OCI-LY3 (cell line): ENCODE results near the gene GINS1.

Experiments used
- H2AFZ ChIP-seq: fragments of 200-600, 300-600 bp; shearing (Covaris generic); 2 replicates; pipeline ENCODE4 v1.6.0; 2014; ENCODE audit warnings: antibody characterized with exemption, low read depth, low read length
- H3K27ac ChIP-seq: fragments of 200-600, 300-600 bp; sonication (generic); 2 replicates; pipeline ENCODE4 v1.5.1; 2014; ENCODE audit warnings: mild to moderate bottlenecking, low read length, moderate library complexity, mixed read lengths
- H3K27me3 ChIP-seq: fragments of 200-600, 300-600 bp; sonication (generic); 2 replicates; pipeline ENCODE4 v1.6.1; 2014; ENCODE audit warnings: low read depth, low read length, mixed read lengths
- H3K36me3 ChIP-seq: fragments of 200-600, 300-600 bp; sonication (generic); replicated peaks from 2 replicates; pipeline ENCODE3; 2014; ENCODE audit warnings: low read depth, low read length, mixed read lengths
- H3K4me1 ChIP-seq: fragments of 300-600, 200-600 bp; sonication (generic); 2 replicates; pipeline ENCODE4 v1.6.1; 2014; ENCODE audit warnings: low read length, mixed read lengths
- H3K4me2 ChIP-seq: fragments of 200-600, 300-600 bp; sonication (generic); 2 replicates; pipeline ENCODE4 v1.6.1; 2014; ENCODE audit warnings: low read length, mixed read lengths
- H3K4me3 ChIP-seq: fragments of 300-600, 200-600 bp; sonication (generic); 2 replicates; pipeline ENCODE4 v1.5.1; 2014; ENCODE audit warnings: antibody characterized with exemption, mild to moderate bottlenecking, low read length, moderate library complexity
- H3K79me2 ChIP-seq: fragments of 300-600, 200-600 bp; shearing (Covaris generic); 2 replicates; pipeline ENCODE4 v1.6.1; 2014; ENCODE audit warnings: mild to moderate bottlenecking, low read length, mixed read lengths
- H3K9ac ChIP-seq: fragments of 300-600, 200-600 bp; shearing (Covaris generic); 2 replicates; pipeline ENCODE4 v1.6.0; 2014; ENCODE audit warnings: mild to moderate bottlenecking, low read length, moderate library complexity
- H3K9me3 ChIP-seq: fragments of 200-600, 300-600 bp; shearing (Covaris generic); 2 replicates; pipeline ENCODE4 v1.6.1; 2014; ENCODE audit warnings: low read length, mixed read lengths; ENCODE audit not compliant: insufficient read depth
- H4K20me1 ChIP-seq: fragments of 200-600, 300-600 bp; sonication (generic); 2 replicates; pipeline ENCODE4 v1.6.1; 2016; ENCODE audit warnings: low read length, mixed read lengths; ENCODE audit not compliant: insufficient read depth
- EZH2phosphoT487 ChIP-seq: fragments of 200-600 bp; shearing (Covaris generic); IDR thresholded peaks from 2 replicates; pipeline ENCODE4 v1.6.1; 2018; ENCODE audit warnings: antibody characterized with exemption, mixed run types, low read depth
- TF ChIP-seq, protein P1 (sequence below): fragments of 200-600, 300-600 bp; sonication (generic); IDR thresholded peaks from 2 replicates; pipeline ENCODE4 v1.5.1; 2014; ENCODE audit warnings: antibody characterized with exemption, low read length, low read depth

The GINS1 gene

DNA sequence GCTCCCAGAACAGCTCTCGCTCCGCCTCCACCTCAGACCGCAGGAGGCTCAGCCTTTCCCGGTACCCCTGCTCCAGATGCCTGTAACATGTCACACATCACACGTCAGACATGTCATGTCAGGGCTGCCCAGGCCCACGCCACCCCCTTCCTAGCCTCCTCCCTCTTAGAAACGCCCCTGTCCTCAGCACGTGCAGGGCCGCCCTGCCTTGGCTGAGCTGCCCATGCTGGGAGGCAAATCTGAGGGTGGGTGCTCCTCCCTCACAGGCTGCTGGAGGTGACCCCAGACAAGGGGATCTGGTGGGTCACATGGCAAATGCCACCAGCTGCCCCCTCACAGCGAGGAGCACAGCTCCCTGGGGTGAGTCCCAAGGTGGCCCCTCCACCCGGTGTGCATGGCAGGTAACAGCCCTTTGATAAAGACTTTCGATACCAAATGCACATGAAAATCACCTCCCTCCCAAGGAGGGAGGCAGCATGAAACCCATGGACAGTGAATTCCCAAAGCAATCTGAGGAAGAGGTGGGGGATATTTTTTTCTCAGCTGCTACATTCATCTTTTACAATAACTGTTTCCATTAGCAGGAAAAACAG, 84.1 kb downstream of the GINS1 start:
- Histone ChIP-seq H3K4me3 (no peak overlapping the region), H3K4me2 (no peak overlapping the region), H3K27me3 (peaks cover 1% of the 10 kb centered on the region; the same call in 1 of the 2 replicates), H3K79me2 (no peaks in the 10 kb centered on the region), H3K4me1 (no peaks in the 10 kb centered on the region), H3K27ac (no peak overlapping the region), H3K9me3 (no peaks in the 10 kb centered on the region), H4K20me1 (no peaks in the 10 kb centered on the region), H2AFZ (no peak overlapping the region), H3K9ac (no peak overlapping the region), H3K36me3 (no peaks in the 10 kb centered on the region)
- TF ChIP-seq, protein P1, sequence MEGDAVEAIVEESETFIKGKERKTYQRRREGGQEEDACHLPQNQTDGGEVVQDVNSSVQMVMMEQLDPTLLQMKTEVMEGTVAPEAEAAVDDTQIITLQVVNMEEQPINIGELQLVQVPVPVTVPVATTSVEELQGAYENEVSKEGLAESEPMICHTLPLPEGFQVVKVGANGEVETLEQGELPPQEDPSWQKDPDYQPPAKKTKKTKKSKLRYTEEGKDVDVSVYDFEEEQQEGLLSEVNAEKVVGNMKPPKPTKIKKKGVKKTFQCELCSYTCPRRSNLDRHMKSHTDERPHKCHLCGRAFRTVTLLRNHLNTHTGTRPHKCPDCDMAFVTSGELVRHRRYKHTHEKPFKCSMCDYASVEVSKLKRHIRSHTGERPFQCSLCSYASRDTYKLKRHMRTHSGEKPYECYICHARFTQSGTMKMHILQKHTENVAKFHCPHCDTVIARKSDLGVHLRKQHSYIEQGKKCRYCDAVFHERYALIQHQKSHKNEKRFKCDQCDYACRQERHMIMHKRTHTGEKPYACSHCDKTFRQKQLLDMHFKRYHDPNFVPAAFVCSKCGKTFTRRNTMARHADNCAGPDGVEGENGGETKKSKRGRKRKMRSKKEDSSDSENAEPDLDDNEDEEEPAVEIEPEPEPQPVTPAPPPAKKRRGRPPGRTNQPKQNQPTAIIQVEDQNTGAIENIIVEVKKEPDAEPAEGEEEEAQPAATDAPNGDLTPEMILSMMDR: no peak
- TF ChIP-seq EZH2phosphoT487: no peak

DNA sequence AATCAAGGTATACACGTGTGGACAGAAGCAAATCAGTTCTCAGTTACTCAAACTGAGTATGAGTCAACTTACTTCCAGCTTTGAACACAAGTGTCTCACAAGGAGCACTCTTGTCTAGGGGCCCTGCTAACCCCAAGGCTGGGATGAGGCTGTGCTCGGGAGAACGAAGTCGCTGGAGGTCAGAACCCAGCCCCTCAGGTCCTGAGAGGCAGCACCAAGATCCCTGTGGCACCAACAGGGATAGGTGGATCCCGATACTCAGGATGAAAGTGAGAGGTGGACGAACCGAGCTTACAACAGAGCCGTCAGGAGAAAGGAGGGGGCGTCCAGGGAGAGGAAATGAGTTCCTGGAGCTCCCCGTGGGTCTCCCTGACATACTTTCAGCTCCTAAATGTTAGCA, 85.7 kb downstream of the GINS1 start:
- Histone ChIP-seq H3K36me3 (no peaks in the 10 kb centered on the region), H3K9ac (no peak overlapping the region), H3K9me3 (no peaks in the 10 kb centered on the region), H3K4me2 (no peak overlapping the region), H4K20me1 (no peaks in the 10 kb centered on the region), H3K4me3 (no peak overlapping the region), H3K4me1 (no peaks in the 10 kb centered on the region), H2AFZ (no peak overlapping the region), H3K79me2 (no peaks in the 10 kb centered on the region), H3K27me3 (no peaks in the 10 kb centered on the region), H3K27ac (no peak overlapping the region)
- TF ChIP-seq, protein P1: no peak
- TF ChIP-seq EZH2phosphoT487: no peak

DNA sequence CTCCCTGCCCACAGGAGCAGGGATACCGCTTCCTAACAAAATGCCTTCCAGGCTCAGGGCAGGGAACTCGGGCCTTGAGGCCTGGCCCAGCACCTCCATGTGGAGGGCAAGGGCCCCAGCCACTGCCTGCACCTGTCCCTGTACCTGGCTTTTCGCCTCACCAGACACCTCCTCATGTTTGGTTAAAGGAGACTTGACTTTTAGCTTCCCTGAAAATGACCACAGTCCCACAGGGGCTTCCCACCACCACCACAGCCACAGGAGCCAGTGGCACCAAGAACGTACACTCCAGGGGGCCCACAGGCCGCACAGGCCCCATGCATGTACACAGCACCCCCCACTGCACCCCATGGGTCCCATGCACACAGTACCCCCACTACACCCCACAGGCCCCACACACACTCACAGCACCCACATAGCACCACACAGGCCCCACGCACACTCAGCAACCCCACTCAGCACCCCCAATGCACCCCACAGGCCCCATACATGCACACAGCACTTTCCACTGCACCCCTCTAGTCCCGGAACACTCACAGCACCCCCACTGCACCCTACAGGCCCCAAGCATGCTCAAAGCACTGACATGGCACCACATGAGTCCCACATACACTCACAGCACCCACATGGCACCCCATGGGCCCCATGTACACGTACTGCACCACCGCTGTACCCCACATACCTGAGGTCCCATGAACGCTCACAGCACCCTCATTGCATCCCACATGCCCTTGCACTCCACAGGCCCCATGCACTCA, 86.5 kb downstream of the GINS1 start:
- H3K4me2 ChIP-seq: no peak overlapping the region
- no peak overlapping the region for H3K27ac ChIP-seq
- no peaks in the 10 kb centered on the region for H3K4me1 ChIP-seq
- H2AFZ ChIP-seq: no peak overlapping the region
- no peaks in the 10 kb centered on the region for H3K27me3 ChIP-seq
- no peaks in the 10 kb centered on the region for H4K20me1 ChIP-seq
- H3K36me3 ChIP-seq: no peaks in the 10 kb centered on the region
- no peak overlapping the region for H3K4me3 ChIP-seq
- H3K9me3 ChIP-seq: no peaks in the 10 kb centered on the region
- TF ChIP-seq EZH2phosphoT487: no peak
- TF ChIP-seq, protein P1: no peak
- no peak overlapping the region for H3K9ac ChIP-seq
- H3K79me2 ChIP-seq: no peaks in the 10 kb centered on the region

DNA sequence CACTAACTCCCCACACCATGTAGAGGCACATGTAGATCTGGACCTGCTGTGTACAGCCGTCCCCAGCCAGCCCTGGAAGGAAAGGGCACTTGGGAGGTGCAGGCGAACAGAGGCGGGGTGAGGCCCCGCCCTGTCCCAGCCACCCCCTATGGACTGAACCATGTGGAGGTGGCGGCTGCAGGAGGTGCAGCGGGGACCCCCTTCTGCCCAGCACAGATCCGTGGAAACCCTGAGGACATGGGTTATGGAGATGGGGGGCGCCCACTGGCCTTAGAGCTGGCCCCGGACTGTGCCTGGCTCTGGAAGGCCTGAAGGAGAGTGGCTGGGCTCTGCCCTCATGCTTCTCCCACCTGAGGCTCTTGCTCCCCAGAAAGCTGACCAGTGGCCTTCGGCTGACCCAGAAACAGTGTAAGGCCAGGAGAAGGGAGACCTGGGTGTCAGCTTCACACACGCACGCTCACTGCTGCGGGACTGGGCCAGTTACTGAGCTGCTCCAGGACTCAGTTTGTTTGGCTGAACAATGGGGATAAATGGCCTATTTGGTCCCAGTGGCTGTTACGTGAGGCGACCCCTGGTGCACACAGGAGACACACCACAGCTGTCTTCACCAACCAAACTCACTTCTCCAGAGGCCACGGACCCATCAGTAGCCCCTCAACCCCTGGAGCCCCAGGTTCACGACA, 87.2 kb downstream of the GINS1 start:
- Histone ChIP-seq H3K27me3 (no peaks in the 10 kb centered on the region), H3K27ac (no peak overlapping the region), H3K4me2 (no peak overlapping the region), H4K20me1 (no peaks in the 10 kb centered on the region), H3K9me3 (no peaks in the 10 kb centered on the region), H3K79me2 (no peaks in the 10 kb centered on the region), H3K9ac (no peak overlapping the region), H3K4me1 (no peaks in the 10 kb centered on the region), H3K4me3 (no peak overlapping the region), H3K36me3 (no peaks in the 10 kb centered on the region), H2AFZ (no peak overlapping the region)
- TF ChIP-seq, protein P1: no peak
- TF ChIP-seq EZH2phosphoT487: no peak
